ENCODE measurements around the gene DDX49.
"Not testable (repeated sequence)": the region's sequence is repeated elsewhere in the genome, so short reads cannot be mapped to it uniquely, and the experiment has no call there.

Gene DDX49

DNA sequence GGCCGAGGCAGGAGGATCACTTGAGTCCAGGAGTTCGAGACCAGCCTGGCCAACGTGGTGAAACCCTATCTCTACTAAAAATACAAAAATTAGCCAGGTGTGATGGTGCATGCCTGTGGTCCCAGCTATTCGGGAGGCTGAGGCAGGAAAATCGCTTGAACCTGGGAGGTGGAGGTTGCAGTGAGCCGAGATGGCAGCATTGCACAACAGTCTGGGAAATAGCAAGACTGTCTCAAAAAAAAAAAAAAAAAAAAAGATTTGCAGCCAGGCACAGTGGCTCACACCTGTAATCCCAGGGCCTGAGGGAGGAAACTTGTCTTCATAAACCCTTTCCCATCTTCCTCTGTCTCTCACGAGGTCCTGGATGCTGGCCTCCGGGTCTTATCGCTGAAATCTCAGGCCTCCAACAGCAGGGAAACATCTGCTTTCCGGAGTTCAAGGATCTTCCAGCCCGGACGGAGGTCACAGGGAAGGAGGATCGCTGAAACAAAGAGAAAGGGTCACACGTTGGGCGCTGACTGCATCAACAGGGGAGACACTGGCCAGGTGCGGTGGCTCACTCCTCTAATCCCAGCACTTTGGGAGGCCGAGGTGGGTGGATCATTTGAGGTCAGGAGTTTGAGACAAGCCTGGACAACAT lies 33.0 kb downstream of the DDX49 start:
- H3K4me3 ChIP-seq (ENCODE audit: insufficient read depth, low read depth, low read length, poor library complexity, severe bottlenecking); H3K9me3 ChIP-seq (ENCODE audit: control insufficient read depth, low read length); H3K27me3 ChIP-seq (replicated peaks; ENCODE audit: control insufficient read depth, insufficient read depth, low read length, poor library complexity, severe bottlenecking); H3K27ac ChIP-seq (ENCODE audit: insufficient read depth, low read length, poor library complexity, severe bottlenecking); H3K4me1 ChIP-seq (ENCODE audit: control insufficient read depth, insufficient read depth, low read length, poor library complexity, severe bottlenecking); DNase-seq; H3K36me3 ChIP-seq (ENCODE audit: control insufficient read depth, insufficient read depth, low read length): not testable (repeated sequence)

DNA sequence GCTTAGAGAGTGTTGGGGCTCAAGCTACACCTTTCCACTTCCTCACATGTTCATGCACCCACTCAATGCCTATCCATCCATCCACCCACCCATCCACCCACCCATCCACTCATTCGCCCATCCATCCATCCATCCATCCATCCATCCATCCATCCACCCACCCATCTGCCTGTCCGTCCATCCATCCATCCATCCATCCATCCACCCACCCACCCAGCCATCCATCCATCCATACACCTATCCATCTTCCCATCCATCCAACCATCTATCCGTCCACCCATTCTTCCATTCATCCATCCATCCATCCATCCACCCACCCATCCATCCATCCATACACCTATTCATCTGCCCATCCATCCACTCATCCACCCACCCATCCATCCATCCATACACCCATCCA lies 34.6 kb downstream of the DDX49 start:
- no peak for DNase-seq
- Histone ChIP-seq H3K27ac (ENCODE audit: insufficient read depth, low read length, poor library complexity, severe bottlenecking) (no peak overlapping the region), H3K4me3 (ENCODE audit: insufficient read depth, low read depth, low read length, poor library complexity, severe bottlenecking) (no peak overlapping the region), H3K36me3 (ENCODE audit: control insufficient read depth, insufficient read depth, low read length) (no peaks in the 10 kb centered on the region), H3K4me1 (ENCODE audit: control insufficient read depth, insufficient read depth, low read length, poor library complexity, severe bottlenecking) (no peaks in the 10 kb centered on the region), H3K27me3 (replicated peaks; ENCODE audit: control insufficient read depth, insufficient read depth, low read length, poor library complexity, severe bottlenecking) (no peaks in the 10 kb centered on the region), H3K9me3 (ENCODE audit: control insufficient read depth, low read length) (no peaks in the 10 kb centered on the region)

DNA sequence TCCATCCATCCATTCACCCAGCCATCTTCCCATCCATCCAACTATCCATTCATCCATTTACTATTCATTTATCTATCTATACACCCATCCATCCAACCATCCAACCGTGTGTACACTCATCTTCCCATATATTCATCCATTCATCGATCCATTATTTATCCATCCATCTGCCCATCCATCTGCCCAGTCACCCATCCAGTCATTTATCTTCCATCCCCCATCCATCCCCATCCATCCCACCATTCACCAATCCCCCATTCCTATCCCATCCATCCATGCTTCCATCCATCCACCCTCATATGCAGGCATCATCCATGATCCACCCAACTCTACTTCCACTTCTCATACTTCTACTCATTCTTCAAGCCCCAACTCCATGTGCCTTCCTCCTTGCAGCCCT lies 35.5 kb downstream of the DDX49 start:
- no peaks in the 10 kb centered on the region for H3K4me1 ChIP-seq (ENCODE audit: control insufficient read depth, insufficient read depth, low read length, poor library complexity, severe bottlenecking)
- H3K27me3 ChIP-seq (replicated peaks; ENCODE audit: control insufficient read depth, insufficient read depth, low read length, poor library complexity, severe bottlenecking): no peaks in the 10 kb centered on the region
- no peak for DNase-seq
- H3K36me3 ChIP-seq (ENCODE audit: control insufficient read depth, insufficient read depth, low read length): no peaks in the 10 kb centered on the region
- no peak overlapping the region for H3K27ac ChIP-seq (ENCODE audit: insufficient read depth, low read length, poor library complexity, severe bottlenecking)
- no peak overlapping the region for H3K4me3 ChIP-seq (ENCODE audit: insufficient read depth, low read depth, low read length, poor library complexity, severe bottlenecking)
- H3K9me3 ChIP-seq (ENCODE audit: control insufficient read depth, low read length): no peaks in the 10 kb centered on the region

DNA sequence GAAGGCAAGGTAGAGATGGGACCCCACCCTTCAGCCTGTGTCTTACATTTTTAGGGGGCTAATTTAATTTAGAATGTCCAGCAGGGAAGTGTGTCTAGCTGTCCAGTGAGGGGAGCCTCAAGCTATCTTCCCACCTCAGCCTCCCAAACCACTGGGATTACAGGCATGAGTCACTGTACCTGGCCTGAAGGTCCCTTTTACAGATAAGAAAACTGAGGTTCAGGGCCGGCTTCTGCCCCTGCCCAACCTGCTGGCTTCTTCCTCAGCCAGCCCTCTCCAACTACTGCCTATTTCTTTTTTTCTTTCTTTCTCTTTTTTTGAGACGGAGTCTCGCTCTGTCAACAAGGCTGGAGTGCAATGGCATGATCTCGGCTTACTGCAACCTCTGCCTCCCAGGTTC lies 40.9 kb downstream of the DDX49 start:
- H3K27ac ChIP-seq (ENCODE audit: insufficient read depth, low read length, poor library complexity, severe bottlenecking): no peak overlapping the region
- H3K9me3 ChIP-seq (ENCODE audit: control insufficient read depth, low read length): no peaks in the 10 kb centered on the region
- no peaks in the 10 kb centered on the region for H3K27me3 ChIP-seq (replicated peaks; ENCODE audit: control insufficient read depth, insufficient read depth, low read length, poor library complexity, severe bottlenecking)
- no peaks in the 10 kb centered on the region for H3K4me1 ChIP-seq (ENCODE audit: control insufficient read depth, insufficient read depth, low read length, poor library complexity, severe bottlenecking)
- no peak for DNase-seq
- no peaks in the 10 kb centered on the region for H3K36me3 ChIP-seq (ENCODE audit: control insufficient read depth, insufficient read depth, low read length)
- H3K4me3 ChIP-seq (ENCODE audit: insufficient read depth, low read depth, low read length, poor library complexity, severe bottlenecking): no peak overlapping the region

DNA sequence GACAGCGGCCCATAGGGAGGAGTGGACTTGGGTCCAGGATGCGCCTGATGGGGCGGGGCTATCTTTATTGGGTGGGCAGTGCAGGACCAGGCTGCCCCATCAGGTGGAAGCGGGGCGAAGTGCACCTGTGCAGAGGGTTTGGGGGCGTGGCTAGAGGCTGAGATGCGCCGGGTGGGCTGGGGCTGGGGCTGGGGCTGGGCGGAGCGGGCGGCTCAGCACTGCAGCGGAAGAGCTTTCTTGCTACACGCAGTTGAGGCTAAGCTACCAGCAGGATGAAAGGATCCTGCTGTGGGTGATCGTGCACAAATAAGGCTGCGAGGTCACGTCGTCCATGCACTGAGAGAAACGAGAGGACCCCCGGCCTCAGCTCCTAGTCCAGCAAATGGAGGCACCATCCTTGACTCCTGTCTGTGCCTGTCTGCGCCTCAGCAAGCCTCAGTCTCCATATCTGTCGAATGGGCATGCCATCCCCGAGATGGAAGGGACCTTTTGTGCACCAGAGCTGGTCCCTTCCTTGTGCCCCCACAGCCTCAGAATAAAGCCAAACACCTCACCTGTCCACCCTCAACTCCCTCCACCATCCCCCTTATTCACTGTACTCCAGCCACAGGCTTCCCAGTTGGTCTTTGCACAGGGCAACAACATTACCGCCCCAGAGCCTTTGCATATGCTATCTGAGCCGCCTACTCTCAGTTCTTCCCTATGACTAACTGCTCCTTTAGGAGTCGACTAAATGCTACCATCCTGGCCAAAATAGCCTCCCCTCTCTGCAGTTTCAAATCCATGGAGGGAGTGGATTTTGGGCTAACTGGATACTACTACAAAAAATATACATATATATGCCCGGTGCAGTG lies 42.5 kb downstream of the DDX49 start:
- Histone ChIP-seq H3K4me3 (ENCODE audit: insufficient read depth, low read depth, low read length, poor library complexity, severe bottlenecking) (no peak overlapping the region), H3K27ac (ENCODE audit: insufficient read depth, low read length, poor library complexity, severe bottlenecking) (no peak overlapping the region), H3K9me3 (ENCODE audit: control insufficient read depth, low read length) (no peaks in the 10 kb centered on the region), H3K27me3 (replicated peaks; ENCODE audit: control insufficient read depth, insufficient read depth, low read length, poor library complexity, severe bottlenecking) (no peaks in the 10 kb centered on the region), H3K36me3 (ENCODE audit: control insufficient read depth, insufficient read depth, low read length) (no peaks in the 10 kb centered on the region), H3K4me1 (ENCODE audit: control insufficient read depth, insufficient read depth, low read length, poor library complexity, severe bottlenecking) (no peaks in the 10 kb centered on the region)
- no peak for DNase-seq

DNA sequence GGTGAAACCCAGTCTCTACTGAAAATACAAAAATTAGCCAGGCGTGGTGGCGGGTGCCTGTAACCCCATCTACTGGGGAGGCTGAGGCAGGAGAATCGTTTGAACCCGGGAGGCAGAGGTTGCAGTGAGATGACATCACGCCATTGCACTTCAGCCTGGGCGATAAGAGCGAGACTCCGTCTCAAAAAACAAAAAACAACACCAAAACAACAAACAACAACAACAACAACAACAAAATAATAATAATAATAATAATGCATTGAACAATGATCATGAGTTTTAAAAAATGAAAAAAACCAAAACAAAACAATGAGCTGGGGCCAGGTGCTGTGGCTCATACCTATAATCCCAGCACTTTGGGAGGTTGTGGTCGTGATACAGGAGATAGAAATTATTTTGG lies 44.6 kb downstream of the DDX49 start:
- no peak overlapping the region for H3K4me3 ChIP-seq (ENCODE audit: insufficient read depth, low read depth, low read length, poor library complexity, severe bottlenecking)
- H3K27ac ChIP-seq (ENCODE audit: insufficient read depth, low read length, poor library complexity, severe bottlenecking): no peak overlapping the region
- no peaks in the 10 kb centered on the region for H3K36me3 ChIP-seq (ENCODE audit: control insufficient read depth, insufficient read depth, low read length)
- no peaks in the 10 kb centered on the region for H3K4me1 ChIP-seq (ENCODE audit: control insufficient read depth, insufficient read depth, low read length, poor library complexity, severe bottlenecking)
- DNase-seq: no peak
- no peaks in the 10 kb centered on the region for H3K9me3 ChIP-seq (ENCODE audit: control insufficient read depth, low read length)
- no peaks in the 10 kb centered on the region for H3K27me3 ChIP-seq (replicated peaks; ENCODE audit: control insufficient read depth, insufficient read depth, low read length, poor library complexity, severe bottlenecking)

DNA sequence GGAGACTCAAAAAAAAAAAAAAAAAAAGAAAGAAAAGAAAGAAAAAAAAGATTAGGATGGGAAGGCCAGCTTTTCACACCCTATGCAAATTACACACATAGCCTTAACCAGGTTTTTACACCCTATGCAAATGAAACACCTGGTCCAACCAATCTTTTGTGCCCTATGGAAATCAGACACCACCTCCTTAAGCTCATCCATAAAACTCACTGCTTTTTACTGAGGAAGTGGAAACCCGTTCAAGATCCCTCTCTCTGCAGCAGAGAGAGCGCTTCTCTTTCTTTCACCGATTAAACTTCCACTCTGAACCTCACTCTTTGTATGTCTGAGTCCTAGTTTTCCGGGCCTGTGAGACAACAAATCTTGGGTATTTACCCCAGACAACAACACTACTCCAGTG lies 46.8 kb downstream of the DDX49 start:
- H3K27ac ChIP-seq (ENCODE audit: insufficient read depth, low read length, poor library complexity, severe bottlenecking): no peak overlapping the region
- H3K9me3 ChIP-seq (ENCODE audit: control insufficient read depth, low read length): no peaks in the 10 kb centered on the region
- no peaks in the 10 kb centered on the region for H3K27me3 ChIP-seq (replicated peaks; ENCODE audit: control insufficient read depth, insufficient read depth, low read length, poor library complexity, severe bottlenecking)
- no peak for DNase-seq
- no peak overlapping the region for H3K4me3 ChIP-seq (ENCODE audit: insufficient read depth, low read depth, low read length, poor library complexity, severe bottlenecking)
- H3K4me1 ChIP-seq (ENCODE audit: control insufficient read depth, insufficient read depth, low read length, poor library complexity, severe bottlenecking): no peaks in the 10 kb centered on the region
- H3K36me3 ChIP-seq (ENCODE audit: control insufficient read depth, insufficient read depth, low read length): no peaks in the 10 kb centered on the region

DNA sequence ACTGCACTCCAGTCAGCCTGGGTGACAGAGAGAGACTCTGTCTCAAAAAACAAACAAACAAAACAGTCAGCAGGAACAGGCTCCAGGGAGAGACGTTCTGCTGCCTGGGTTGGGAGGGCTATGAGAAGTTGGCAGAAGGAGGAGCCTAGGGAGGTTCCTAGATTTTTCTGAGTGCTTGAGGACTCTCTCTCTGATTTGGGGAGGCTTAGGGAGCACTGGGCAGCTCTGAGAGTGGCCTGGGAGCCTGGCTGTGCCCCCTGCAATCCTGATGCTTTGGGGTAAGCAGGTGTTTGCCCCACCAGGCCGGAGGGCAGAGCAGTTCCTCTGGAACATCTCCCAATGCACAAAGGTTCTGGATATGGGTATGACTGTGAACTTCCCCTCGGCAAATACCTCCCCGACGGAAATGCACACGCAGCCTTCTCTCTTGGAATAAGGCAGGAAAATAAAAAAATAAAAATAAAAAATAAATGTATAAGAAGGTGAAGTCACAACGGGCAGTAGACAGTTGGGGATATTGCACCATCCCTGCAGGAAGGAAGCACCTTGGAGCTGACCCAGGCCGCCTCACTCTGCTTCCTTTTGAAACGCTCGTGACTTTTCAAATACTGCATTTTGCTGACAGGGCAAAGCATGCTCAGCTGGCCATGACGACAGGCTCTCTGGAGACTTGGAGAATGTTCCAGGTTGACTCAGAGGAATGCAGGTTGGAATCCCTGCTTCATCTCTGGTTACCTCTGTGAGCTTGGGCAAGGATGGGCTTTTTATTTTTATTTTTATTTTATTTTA lies 48.0 kb downstream of the DDX49 start:
- no peaks in the 10 kb centered on the region for H3K36me3 ChIP-seq (ENCODE audit: control insufficient read depth, insufficient read depth, low read length)
- H3K4me1 ChIP-seq (ENCODE audit: control insufficient read depth, insufficient read depth, low read length, poor library complexity, severe bottlenecking): no peaks in the 10 kb centered on the region
- no peak overlapping the region for H3K4me3 ChIP-seq (ENCODE audit: insufficient read depth, low read depth, low read length, poor library complexity, severe bottlenecking)
- no peaks in the 10 kb centered on the region for H3K9me3 ChIP-seq (ENCODE audit: control insufficient read depth, low read length)
- H3K27me3 ChIP-seq (replicated peaks; ENCODE audit: control insufficient read depth, insufficient read depth, low read length, poor library complexity, severe bottlenecking): no peaks in the 10 kb centered on the region
- no peak for DNase-seq
- H3K27ac ChIP-seq (ENCODE audit: insufficient read depth, low read length, poor library complexity, severe bottlenecking): no peak overlapping the region

DNA sequence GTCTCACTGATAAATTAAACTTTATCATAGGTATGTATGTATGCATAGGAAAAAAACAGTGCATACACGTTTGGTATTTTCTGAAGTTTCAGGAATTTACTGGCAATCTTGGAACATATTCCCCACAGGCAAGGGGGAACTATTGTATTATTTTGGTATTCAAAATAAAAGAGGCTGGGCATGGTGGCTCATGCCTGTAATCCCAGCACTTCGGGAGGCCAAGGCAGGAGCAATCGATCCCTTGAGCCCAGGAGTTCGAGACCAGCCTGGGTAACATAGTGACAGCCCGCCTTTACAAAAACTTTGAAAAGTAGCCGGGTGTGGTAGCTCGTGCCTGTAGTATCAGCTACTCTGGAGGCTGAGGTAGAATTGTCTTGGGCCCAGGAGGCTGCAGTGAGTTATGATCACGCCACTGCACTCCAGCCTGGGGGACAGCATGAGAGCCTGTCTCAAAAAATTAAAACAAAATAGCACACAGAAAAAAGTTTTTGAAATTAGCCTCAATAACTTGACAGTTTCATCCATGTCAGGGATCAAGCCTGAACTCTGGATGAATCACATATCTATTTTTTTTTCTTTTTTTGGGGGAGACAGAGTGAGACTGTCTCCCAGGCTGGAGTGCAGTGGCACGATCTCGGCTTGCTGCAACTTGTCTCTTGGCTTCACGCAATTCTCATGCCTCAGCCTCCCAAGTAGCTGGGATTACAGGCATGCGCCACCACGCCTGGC lies 50.6 kb downstream of the DDX49 start:
- Histone ChIP-seq H3K27ac (ENCODE audit: insufficient read depth, low read length, poor library complexity, severe bottlenecking) (no peak overlapping the region), H3K4me3 (ENCODE audit: insufficient read depth, low read depth, low read length, poor library complexity, severe bottlenecking) (no peak overlapping the region), H3K9me3 (ENCODE audit: control insufficient read depth, low read length) (no peaks in the 10 kb centered on the region), H3K4me1 (ENCODE audit: control insufficient read depth, insufficient read depth, low read length, poor library complexity, severe bottlenecking) (no peaks in the 10 kb centered on the region), H3K36me3 (ENCODE audit: control insufficient read depth, insufficient read depth, low read length) (no peaks in the 10 kb centered on the region), H3K27me3 (replicated peaks; ENCODE audit: control insufficient read depth, insufficient read depth, low read length, poor library complexity, severe bottlenecking) (no peaks in the 10 kb centered on the region)
- no peak for DNase-seq
